AG09319 (cell line): ENCODE measurements around the gene RAI2.
"Not testable (repeated sequence)": the region's sequence is repeated elsewhere in the genome, so short reads cannot be mapped to it uniquely, and the experiment has no call there.

Source experiments
- DNase-seq: peaks from one replicate; pipeline ENCODE4 v3.0.0-alpha.2; 2010; ENCODE audit warnings: low read depth; ENCODE audit errors: extremely low read depth
- TF ChIP-seq, protein P1 (sequence below): IDR thresholded peaks from 2 replicates; pipeline ENCODE4 v1.5.1; 2011; ENCODE audit warnings: low read depth, mild to moderate bottlenecking, inconsistent platforms, low read length, moderate library complexity

Gene RAI2

DNA sequence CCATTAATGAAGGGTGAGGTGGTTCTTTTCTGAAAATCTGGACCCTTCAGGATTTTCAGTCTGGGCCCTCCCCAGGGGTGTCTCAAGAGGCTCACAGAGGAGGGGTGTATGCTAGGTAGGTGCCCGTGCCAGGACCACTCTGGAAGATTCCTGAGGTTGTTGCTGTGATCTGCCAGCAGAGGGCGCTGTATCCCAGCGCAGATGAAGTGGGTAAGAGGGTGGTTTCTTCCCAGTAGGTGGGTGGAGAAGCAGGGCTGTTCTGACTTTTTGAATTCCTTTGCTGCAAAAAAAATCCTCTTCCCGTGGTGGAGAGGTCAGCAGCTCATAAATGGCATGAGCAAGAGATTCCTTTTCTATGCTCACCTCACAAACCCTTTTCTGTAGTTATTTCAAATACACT lies 72.7 kb downstream of the RAI2 start:
- no peak for DNase-seq
- TF ChIP-seq, protein P1, sequence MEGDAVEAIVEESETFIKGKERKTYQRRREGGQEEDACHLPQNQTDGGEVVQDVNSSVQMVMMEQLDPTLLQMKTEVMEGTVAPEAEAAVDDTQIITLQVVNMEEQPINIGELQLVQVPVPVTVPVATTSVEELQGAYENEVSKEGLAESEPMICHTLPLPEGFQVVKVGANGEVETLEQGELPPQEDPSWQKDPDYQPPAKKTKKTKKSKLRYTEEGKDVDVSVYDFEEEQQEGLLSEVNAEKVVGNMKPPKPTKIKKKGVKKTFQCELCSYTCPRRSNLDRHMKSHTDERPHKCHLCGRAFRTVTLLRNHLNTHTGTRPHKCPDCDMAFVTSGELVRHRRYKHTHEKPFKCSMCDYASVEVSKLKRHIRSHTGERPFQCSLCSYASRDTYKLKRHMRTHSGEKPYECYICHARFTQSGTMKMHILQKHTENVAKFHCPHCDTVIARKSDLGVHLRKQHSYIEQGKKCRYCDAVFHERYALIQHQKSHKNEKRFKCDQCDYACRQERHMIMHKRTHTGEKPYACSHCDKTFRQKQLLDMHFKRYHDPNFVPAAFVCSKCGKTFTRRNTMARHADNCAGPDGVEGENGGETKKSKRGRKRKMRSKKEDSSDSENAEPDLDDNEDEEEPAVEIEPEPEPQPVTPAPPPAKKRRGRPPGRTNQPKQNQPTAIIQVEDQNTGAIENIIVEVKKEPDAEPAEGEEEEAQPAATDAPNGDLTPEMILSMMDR, result peak; percentile 72

DNA sequence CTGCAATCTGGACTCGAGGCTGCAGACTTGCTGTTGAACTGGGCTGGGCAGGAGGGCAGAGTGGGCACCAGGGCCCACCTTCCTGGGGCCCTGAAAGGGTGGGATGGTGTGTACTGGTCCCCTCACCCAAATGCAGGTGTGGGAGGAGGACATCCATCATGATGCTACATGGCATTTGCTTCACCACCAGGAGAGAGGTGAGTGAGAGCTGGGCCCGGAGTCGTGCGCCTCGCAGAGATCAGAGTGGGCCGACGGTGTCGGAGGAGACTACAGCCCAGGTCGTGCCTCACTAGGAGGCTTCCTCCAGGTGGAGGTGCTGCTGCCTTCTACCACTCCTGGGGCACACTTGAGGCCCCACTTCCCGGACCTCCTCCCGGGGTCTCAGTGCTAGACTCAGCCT lies 73.5 kb downstream of the RAI2 start:
- DNase-seq, result no peak
- TF ChIP-seq, protein P1, result no peak

DNA sequence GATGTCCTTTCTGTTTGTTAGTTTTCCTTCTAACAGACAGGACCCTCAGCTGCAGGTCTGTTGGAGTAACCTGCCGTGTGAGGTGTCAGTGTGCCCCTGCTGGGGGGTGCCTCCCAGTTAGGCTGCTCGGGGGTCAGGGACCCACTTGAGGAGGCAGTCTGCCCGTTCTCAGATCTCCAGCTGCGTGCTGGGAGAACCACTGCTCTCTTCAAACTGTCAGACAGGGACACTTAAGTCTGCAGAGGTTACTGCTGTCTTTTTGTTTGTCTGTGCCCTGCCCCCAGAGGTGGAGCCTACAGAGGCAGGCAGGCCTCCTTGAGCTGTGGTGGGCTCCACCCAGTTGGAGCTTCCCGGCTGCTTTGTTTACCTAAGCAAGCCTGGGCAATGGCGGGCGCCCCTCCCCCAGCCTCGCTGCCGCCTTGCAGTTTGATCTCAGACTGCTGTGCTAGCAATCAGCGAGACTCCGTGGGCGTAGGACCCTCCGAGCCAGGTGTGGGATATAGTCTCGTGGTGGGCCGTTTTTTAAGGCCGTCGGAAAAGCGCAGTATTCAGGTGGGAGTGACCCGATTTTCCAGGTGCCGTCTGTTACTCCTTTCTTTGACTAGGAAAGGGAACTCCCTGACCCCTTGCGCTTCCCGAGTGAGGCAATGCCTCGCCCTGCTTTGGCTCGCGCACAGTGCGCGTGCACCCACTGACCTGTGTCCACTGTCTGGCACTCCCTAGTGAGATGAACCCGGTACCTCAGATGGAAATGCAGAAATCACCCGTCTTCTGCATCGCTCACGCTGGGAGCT lies 74.3 kb downstream of the RAI2 start:
- DNase-seq, result not testable (repeated sequence)

DNA sequence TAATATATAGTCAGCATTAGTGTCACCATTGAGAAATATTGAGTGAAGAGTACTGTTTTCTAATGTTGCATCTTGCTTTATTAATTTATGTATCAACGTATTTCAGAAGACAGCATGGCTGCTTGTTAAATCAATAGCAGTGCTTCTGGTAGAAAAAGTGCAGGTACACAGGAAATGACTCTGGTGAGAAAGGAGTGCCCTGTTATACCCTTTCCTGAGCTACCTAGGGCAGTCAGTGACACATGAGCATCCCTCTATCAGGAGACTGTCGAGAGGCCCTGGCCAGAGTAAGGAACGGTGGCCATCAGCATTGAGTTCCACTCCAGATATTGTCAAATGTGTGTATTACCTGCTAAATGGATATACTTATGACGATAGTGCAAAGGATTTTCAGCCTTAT lies 81.7 kb downstream of the RAI2 start:
- DNase-seq, result no peak
- TF ChIP-seq, protein P1, result no peak

DNA sequence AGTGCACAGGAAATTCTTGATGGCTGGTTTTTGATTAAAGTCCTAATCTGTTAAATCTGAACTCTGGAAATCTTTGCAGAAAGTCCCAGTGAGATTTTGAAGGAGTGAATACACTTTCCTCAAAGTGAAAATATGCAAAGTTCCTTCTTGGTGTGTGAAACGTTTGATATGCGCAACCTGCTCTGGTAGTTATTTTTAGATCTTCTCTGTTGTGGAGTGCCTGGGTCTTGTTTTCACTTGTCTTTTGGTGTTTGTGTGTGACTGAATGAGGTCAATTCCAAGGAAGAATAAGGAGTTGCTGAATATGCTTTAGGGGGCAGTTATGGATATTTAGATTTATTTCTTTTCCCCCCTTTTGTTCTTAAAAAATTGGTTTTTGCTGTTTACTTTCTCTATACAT lies 82.1 kb downstream of the RAI2 start:
- DNase-seq, result no peak
- TF ChIP-seq, protein P1, result no peak

DNA sequence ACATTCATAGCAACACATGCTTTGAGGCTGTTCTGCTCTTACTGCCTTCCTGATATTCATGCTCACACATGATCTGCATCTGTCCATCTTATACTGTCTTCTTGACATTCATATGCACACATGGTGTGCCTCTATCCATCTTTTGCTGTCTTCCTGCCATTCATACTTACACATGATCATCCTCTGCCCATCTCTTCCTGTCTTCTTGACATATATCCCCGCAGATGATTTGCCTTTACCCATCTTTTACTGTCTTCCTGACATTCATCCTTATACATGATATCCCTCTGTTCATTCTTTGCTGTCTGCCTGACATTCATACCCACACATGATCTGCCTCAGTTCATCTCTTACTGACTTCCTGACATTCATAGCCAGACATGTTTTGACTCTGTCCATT lies 87.0 kb downstream of the RAI2 start:
- DNase-seq, result no peak
- TF ChIP-seq, protein P1, result no peak

DNA sequence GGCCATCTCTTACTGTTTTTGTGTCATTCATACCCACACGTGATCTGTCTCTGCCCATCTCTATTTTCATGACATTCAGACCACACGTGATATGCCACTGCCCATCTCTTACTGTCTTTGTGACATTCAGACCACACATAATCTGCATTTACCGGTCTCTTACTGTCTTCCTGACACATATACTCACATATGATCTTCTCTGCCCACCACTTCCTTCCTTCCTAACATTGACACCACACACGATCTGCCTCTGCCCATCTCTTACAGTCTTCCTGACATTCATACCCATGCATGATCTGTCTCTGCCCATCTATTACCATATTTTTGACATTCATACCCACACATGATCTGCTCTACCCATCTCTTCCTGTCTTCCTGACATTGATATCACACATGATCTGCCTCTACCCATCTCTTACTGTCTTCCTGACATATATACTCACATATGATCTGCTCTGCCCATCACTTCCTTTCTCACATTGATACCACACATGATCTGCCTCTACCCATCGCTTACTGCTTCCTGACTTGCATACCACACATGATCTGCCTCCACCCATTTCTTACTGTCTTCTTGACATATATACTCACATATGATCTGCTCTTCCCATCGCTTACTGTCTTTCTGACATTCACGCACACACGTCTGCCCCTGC lies 87.7 kb downstream of the RAI2 start:
- TF ChIP-seq, protein P1, result no peak
- no peak for DNase-seq

DNA sequence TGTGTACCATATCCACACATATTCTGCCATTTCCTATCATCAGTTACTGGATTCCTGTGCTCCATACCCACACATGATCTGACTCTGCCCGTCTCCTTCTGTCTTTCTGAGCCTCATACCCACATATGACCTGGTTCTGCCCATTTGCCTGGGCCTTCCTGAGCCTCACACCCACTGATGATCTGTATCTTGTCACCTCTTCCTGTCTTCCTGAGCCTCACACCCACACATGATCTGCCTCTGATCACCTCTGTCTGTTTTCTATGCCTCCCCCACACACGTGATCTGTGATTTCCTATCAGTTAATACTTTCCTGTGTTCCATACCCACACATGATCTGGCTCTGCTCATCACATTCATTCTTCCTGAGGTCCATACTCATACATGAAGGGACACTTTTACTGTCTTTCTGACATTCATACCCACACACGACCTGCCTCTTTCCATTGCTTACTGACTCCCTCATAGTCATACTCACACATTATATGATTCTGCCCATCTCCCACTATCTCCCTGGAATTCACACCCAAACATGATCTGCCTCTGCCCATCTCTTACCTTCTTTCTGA lies 91.3 kb downstream of the RAI2 start:
- TF ChIP-seq, protein P1, result no peak
- DNase-seq, result no peak
